Suppressor macrophage treated with lipopolysaccharide for 1 hour (primary cell): ENCODE data around the gene EVA1A.

Source experiments
- DNase-seq, 3 donors: peaks; one replicate each; pipeline ENCODE4 v3.0.0-alpha.2; 2020 to 2022

EVA1A gene

DNA sequence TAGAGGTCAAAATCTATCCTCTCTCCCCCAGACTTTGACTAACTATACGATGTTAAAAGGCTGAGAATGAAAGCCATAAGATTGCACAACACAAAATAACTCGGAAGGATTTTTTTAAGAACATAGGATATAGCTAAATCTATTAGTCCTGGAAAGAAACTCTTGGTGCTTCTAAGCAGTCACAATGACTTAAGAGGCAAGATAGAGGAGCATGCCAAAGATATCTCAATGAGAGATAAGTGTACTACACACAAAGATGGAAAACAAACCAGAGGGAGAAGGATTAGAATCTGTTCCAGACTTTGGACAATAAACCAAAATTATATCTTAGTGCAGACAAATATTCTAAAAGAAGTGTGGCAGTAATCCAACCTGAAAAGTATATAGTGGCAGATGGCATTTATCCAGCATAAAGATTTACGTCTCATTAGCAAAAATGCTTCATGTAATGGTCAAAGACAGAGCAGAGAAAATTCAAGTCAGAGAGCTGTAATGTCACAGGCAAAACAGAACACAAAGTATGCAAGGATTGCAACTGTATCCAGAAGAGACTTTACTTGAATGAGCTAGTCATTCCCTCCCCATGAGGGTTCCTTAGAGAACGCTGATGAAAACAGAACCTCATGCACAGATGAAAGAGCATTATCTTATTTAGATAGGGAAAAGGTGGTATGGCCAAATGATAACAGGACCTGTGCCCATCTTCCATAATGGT is 28.8 kb upstream of the EVA1A start:
- DNase-seq: no peak

DNA sequence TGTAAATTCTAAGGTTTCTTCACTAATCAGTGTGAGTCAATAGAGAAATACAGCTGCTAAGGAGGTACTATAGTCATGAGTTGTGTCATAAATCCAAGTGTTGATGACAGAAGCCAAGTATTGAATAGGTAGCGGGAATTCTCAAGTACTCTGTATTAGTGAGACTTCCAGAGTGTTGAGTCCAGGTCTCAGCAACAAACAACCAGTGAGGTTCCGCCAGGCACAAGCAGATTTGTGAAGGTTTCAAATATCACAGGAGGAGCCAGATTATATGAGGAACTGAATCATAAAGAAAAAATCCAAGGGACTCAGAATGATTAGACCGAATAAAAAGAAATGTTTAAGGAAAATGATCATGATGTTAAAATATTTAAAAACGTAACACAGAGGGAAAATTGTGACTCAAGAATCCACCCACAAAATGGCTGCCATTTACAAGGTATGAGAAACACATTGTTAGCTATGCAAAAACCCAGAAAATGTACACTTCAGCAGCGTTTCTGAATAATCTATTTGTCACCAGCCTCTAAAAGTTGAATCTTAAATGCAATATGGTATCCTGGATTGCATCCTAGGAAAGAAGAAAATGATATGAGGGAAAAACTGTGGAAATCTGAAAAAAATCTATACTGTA is 27.3 kb upstream of the EVA1A start:
- no peak for DNase-seq

DNA sequence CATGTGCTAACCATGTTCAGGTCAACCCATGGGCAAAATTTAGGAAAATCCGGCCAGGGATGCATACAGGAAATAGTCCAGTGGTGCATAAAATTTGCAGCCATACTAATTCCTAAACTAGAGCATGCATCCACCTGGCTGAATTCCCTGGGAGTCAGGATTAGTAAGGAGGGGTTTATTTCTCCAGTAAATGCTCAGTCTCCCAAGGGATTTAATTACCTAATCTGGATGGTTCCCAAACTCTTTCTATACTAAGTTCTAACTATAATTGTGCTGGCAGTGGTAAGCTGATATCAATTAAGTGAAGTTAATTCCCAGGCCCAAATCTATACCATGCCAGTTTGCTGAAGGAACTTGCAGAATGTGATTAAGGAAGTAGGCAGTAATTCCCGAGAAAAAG is 26.2 kb upstream of the EVA1A start:
- no peak for DNase-seq

DNA sequence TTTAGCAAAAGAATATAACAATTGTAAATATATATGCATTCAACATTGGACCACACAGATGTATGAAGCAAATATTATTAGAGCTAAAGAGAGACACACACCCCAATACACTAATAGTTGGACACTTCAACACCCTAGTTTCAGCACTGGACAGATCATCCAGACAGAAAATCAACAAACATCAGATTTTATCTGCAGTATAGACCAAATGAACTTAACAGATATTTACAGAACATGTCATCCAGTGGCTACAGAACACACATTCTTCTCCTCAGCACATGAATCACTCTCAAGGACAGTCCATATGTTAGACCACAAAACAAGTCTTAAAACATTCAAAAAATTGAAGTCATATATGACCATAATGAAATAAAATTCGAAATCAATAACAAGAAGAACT is 22.1 kb upstream of the EVA1A start:
- no peak for DNase-seq

DNA sequence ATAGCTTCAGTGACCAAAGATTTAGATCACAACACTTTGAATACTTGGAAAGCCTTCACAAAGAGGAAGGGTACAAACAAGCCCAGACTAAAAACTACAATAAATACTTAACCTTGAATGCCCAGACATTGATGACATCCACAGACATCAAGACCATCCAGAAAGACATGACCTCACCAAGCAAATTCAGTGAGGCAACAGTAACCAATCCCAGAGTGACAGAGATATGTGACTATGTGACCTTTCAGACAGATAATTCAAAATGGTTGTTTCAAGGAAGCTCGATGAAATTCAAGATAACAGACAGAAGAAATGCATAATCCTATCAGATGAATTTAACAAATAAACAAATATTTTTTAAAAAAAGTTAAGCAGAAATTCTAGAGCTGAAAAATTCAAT is 19.9 kb upstream of the EVA1A start:
- no peak for DNase-seq

DNA sequence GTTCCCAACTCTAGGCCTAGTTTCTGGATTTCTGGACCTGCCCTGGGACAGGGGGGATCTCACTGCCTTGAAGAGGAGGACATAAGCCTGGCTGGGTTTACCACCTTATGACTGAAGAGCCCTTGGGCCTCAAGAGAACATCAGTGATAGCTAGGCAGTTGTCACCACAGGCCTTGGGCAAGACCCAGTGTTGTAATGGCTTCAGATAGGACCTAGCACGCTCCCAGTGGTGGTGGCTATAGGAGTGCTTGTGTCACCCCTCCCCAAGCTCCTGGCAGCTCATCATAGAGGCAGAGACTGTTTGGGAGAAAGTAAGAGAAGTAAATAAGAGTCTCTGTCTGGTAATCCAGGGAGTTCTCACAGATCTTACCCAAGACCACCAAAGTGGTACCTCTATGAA is 19.4 kb upstream of the EVA1A start:
- DNase-seq: no peak

DNA sequence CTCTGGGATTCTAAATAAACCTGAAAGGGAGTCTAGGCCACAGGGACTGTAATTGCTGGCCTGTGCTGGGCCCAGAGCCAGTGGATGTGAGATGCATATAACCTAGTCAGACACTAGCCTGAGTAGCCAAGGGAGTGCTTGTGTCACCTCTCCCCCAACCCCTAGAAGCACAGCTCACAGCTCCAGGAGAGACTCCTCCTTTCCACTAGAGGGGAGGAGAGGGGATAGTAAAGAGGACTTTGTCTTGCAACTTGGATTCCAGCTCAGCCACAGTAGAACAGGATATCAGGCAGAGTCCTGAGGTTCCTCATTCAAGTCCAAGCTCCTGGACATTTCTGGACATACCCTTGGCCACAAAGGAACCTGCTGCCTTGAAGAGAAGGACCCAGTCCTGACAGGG is 18.4 kb upstream of the EVA1A start:
- DNase-seq: no peak

DNA sequence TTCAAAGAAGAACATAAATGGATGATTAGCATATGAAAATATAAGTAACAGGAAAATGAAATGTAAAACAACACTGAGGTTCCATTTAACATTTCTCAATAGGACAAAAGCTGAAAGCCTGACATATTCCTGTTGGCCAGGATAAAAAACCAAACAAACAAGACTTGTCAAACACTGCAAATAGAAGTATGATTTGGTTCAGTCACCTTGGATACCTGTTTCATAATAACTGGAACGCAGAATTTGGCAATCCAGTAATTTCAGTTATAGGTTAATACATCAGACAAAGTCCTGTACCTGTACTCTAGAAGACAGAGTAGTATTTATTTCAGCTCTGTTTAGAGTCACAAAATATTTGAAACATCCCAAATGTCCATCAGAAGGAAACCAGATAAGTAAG is 16.5 kb upstream of the EVA1A start:
- no peak for DNase-seq

DNA sequence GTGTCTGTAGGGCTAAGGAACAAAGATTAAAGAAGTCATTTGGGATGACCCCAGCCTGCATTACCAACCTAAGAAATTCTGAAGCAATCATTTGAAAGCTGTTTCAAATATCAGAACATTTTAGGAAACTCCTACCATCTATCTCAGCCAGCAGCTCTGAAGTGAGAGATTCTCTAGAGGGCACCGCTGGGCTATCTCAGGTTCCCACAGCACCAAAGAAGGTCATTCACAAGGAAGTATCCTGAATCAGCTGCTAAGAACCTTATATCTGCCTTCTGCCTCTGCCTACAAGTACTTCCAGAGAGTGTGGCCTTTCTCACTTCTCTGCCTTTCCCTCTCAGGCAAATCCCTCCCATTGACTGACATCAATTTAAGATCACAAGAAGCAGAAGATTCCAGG is 13.4 kb upstream of the EVA1A start:
- DNase-seq: no peak

DNA sequence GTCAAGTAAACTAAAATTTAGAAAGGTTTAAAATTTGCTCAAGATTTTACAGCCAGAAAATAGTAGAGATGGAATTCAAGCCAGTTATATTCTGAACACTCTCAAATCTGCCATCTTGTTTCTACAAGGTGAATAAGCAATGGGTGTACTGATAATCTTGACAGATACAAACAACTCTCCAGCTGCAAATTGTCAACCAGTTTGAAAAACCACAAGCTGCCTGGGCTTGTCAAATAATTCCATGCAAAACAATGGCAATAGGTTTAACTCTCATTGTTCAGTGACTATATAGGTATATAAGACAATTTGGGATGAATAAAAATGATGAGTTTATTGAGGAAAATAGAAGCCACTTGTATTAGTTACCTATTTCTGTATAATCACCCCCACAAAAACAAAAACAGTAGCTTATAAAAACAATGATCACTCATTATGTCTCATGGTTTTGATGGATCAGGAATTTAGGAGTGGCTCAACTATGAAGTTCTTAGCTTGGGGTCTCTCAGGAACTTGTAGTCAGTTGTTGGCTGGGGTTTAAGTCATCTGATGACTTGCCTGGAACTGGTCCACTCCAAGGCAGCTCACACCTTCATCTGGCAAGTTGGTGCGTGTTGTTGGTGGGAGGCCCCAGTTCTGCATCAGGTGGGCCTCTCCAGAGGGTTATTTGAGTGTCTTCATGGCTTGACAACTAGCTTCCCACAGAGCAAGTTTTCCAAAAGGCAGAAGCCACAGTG is 12.6 kb upstream of the EVA1A start:
- DNase-seq: no peak

DNA sequence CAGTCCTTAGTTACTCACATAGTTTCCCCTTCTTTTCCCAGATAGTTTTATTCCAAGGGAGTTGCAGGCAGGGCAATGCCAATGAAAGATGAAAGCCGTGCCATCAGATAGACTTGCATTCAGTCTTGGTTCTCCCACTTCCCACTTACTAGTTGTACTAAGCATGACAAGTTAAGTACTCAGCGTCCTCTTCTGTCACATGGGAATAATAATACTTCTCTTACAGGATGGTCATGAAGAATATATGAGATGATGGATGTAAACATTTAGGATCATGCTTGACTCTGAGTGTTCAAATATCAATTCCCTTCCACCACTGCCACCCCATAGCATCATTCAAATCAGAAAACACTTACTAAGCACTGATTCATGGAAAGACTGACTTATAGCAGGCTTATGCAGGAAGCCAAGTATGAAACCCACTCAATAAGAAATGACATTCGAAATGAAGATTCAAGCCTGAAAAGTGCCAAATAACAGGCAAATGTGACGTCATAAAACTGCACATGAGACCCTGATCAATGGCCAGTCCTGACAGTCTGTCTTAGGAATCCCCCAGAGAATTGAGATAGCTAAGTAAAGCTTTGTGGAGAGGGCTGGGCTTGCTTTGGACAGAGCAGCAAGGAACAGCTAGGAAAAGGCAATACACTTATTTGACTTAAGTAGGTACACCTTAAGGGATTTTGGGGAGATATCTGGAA is 11.1 kb upstream of the EVA1A start:
- no peak for DNase-seq

DNA sequence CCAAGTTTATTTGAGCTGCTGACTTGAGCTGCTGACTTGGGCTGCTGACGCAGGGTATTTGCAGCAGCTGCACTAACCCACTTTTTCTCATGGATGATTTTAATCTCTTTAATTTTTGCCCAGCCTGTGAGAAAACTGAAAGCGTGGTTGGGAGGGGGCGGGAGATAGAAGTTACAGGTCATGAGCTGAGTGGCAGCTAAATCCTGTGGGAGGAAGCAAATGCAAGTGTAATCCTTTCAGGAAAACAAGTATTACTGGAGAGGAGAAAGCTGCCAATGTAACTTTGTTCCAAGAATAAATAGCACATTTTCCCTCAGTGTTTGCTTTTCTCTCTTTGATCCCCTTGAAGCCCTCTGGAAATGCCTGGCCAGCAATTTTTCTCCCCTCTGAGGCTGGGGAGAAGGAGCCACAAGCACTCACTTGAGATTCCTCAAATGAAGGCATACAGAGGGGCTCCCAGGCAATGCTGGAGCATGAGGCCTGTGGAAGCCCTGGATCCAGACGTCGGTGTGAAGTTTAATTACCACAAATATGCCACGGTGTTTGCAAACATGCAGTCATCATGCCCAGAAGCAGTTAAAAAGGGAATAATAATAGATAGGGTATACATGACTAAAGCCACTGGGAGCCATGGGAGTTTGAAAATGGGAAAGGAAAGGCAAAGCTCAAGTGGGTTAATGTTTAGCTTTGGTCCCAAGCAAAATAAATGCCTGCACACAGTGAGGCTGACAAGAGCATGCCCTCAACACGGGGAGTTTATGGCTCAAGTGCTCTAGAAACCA is 10.4 kb upstream of the EVA1A start:
- DNase-seq: no peak

DNA sequence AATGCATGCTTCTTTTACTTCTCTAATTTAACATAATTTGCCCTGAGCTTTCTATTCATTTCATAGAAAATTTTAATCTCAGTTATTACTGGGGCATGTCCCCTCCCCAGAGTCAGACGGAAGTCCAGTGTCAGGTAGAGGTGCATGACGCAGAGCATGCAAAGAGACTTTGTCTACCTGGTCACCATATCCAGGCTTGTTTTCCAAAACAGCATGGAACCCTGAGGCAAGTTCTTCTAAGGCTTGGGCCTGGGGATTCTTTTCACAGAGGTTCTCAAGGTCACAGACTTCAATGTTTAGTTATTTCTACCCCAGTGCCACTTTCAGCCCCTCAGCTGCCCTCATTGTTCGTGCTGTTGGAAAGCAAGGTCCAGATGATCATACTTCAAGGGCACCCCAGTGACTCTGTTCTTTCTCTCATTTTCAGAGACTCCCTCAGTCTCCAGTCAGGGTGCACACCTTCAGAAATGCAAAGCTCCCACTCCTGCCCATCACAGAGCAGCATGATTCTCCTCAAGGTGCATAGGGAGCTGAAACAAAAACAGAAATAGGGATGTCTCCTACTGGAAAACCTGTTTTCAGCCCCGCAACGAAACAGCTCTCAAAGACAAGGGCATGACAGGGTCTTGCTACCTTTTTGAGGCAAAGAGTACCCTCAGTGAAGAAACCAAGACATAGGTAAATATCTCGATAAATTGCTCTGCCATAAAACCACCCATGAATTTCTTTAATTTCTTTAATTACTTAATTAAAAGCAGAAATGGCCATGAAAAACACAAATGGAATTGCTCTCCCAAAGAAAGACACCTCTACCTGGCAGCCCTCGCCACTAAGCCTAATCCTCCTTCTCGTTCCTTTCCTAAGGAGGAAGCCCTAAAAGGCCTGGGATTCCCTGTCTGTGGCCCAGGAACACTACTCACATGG is 9.5 kb upstream of the EVA1A start:
- DNase-seq: no peak

DNA sequence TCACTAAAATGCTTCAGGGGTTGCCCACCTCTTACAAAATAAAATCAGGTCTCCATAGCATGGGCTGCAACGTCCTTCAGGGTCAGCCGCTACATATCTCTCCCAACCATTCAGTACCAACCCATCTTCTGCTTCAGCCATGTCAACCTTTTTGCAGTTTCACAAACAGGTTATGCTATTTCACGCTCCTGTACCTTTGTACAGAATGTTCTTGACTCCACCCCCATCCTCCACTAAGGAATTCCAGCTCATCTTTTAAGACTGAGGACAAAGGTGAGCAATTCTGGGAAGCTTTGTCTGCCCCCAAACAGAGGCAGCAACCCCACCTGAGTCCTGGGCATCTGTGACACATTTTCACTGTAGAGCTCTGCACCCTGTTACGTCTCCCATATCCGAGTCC is 8.8 kb upstream of the EVA1A start:
- no peak for DNase-seq

DNA sequence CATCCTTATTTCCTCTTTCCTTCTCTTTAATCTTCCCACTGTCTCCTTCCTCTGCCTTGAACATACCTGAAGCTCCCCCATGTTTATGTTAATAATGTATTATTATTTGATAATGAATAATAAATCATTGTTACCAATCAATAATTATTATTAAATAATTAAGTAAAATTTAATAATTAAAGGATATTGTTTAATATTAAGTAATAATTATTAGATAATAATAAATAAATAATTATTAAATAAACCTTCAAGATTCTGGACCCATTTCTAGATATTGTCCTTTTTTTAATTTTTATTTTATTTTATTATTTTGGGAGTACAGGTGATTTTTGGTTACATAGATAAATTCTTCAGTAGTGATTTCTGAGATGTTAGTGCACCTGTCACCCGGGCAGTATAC is 7.4 kb upstream of the EVA1A start:
- no peak for DNase-seq

DNA sequence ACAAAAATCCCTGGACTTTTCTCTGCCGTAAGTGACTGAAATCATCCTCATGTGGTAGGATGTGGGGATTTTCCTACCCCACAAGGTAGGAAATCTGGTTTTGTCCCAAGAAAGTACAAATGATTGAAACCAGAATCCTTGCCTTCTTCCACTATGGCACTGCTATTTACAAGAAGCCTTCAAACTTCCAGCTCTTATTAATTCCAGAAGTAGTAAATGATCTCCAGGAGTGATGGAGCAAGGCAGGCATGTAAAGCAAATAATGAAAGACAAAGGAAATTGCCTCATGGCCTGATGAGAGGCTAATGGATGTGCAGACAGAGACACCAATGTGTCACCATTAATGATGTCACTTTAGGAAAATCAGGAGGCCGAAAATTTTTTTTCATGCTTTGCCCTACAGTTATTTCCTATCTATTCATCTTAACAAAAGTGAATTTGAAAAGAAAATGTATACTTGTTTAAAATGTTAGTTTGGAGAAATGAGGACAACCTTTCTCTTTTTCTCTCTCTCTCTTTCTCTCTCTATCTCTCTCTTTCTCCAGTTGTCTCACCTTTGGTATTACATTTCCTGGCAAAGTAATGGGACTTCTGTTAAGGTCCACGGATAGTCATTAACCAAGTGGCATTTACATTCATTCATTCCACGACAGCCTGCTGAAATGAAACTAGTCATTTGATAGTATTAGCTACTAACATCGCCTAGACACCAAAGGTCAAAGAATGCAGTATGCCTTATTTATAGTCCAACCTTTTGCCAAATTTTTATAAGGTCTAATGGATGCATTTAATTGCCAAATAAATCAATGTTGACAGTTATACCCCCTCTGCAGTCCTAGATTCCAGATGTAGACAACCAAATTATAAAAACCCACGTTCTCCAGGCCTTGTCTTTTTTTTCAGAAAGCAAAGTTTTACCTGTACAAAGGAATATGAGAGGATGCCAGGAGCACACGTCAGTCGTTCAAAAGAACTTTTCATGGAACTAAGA is 5.0 kb upstream of the EVA1A start:
- DNase-seq: no peak

DNA sequence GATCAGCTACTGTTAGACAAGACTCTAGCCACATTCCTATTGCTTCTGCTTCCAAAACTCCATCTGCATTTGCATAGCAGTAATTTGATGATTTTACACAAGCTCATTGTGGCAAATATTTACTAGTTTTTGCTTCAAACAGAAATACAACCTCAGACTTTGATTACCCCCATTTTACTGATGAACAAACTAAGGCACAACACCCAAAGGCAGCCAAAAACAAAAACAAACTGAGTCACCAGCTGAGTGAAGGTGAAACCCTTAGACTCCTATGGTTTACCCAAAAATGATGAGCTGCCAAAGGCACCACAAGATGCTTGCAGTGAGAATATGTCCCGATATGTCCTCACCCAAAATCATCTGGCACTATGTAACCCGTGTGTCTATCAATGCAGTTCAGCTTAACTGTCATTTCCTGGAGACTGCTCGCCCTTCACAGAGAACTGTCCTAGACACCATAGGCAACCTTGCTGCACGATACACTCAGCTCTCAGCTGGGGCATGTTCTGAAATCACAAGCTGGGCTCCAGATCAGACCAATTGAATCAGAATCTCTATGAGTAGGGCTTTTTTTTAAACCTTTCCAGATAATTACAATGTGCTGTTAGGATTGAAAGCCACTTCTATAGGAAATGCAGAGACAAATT is 4.1 kb upstream of the EVA1A start:
- DNase-seq: no peak

DNA sequence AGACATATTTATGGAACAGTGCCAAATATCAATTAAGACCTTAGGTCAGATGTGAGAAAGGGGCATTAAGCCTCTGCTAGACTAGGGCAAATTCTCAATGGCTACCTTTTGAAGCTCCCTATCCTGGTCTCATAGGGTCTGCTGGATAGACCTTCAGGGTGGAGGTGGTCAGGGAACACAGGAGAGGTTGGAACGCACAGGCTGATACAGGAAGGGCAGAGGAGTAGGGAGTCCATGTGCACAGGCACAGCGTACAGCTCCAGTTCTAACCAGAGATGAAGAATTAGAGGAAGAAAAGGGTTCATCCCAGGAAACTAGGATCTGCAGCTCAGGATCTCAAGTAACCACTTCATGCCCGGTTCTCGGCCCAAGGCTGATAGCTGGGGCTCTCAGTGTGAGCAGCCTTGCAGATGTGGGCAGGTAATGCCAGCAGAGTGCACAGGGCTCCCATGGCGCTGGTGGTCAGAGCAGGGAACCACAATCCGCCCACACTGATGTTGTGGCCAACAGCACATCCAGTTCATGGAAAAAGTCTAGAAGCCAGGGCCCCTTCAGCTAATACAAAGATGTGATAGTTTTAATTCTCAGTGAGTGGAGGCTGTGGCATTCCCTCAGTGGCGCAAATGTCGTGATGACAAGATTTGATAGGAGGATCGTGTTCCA is 3.4 kb upstream of the EVA1A start:
- DNase-seq: no peak

DNA sequence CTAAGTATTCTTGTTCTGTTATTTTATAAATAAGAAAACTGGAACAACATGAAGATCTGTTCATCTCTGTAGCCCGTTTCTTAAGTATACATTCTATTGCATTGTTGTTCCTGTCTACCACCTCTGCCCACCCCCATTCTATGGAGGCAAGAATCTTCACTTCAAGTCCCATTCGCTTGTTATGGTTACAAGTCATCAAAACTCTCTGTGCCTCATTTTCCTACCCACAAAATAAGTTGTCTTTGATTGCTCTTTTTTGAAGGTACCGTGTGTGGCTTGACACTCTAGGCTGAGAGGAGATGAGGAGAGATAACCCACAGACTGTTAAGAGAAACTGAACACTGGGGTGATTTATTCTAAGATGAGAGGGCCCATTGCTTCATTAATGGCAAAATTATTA is 2.9 kb upstream of the EVA1A start:
- DNase-seq: no peak

DNA sequence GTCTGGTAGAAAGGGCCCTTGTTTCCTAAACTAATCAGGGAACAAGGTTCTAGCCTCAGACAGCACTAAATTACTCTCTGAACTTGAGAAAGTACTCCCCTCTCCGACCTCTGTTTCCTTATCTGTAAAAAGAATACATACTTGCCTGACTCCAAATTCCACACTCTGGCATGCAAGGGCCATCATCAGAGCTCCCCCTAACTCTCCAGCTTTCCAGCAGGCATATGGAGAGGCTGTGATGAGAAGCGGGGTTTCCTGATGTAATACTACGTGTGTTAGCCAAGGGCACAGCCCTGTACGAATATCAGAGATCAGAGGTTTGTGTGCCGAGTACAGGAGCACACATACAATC is 1.8 kb upstream of the EVA1A start:
- DNase-seq: no peak
